ENCODE results near the gene PSPN.

Gene PSPN

GRCh38 chr19:6325614-6326013 lies 50.1 kb downstream of the PSPN start:
- DNase-seq (ENCODE audit: low read depth in 2 of 2), result no peak
